Tibial nerve (tissue), 4 donors: ENCODE results near the gene ATP9B. TPM values are rescaled to one million over a fixed set of nuclear protein-coding genes. Genes with fewer than 3 reads are reported as not detected.

Source experiments
- DNase-seq, 2 donors: peaks; one replicate each; pipeline ENCODE4 v3.0.0-alpha.2; 2019; ENCODE audit warnings: low spot score in 2 of 2
- H3K27ac ChIP-seq, 4 donors: fragments of 200-600 bp; sonication (generic) in 3 of 4; one replicate each; pipeline ENCODE4 v1.5.1; 2017 to 2019; ENCODE audit warnings: mild to moderate bottlenecking in 1 of 4
- H3K27me3 ChIP-seq, 2 donors: fragments of 200-600 bp; sonication (generic) in 1 of 2; one replicate each; pipeline versions ENCODE4 v1.5.1 to v1.6.0; 2017 to 2019
- H3K36me3 ChIP-seq, 3 donors: fragments of 200-600 bp; sonication (generic); one replicate each; pipeline ENCODE4 v1.5.1; 2018 to 2019
- H3K4me1 ChIP-seq, 4 donors: fragments of 200-600 bp; sonication (generic) in 3 of 4; one replicate each; pipeline ENCODE4 v1.5.1; 2017 to 2019
- H3K4me3 ChIP-seq, 4 donors: fragments of 200-600 bp; sonication (generic) in 3 of 4; one replicate each; pipeline ENCODE4 v1.5.1; 2017 to 2019; ENCODE audit warnings: mild to moderate bottlenecking in 1 of 4, moderate library complexity in 1 of 4
- H3K9me3 ChIP-seq, 4 donors: fragments of 200-600 bp; sonication (generic) in 3 of 4; one replicate each; pipeline ENCODE4 v1.5.1; 2017 to 2019
- CTCF ChIP-seq, 5 experiments: fragments of 200-600 bp in 3 of 5; fragments of 450-650 bp in 2 of 5; sonication (generic) in 3 of 5; IDR thresholded peaks; one replicate each; pipeline ENCODE4 v1.5.1; 2016 to 2019; ENCODE audit warnings: antibody characterized with exemption in 5 of 5, mild to moderate bottlenecking in 3 of 5, moderate library complexity in 2 of 5
- EP300 ChIP-seq, 2 donors: sonication (generic); formaldehyde crosslinking; IDR thresholded peaks; one replicate each; pipeline ENCODE4 v1.6.1; 2017; ENCODE audit warnings: antibody characterized with exemption in 2 of 2, mild to moderate bottlenecking in 1 of 2
- POLR2A ChIP-seq, 2 donors: fragments of 450-650 bp; IDR thresholded peaks; one replicate each; pipeline ENCODE4 v1.6.1; 2017; ENCODE audit warnings: antibody characterized with exemption in 2 of 2, mild to moderate bottlenecking in 2 of 2, moderate library complexity in 2 of 2
- WGBS, 2 donors: methylation state at CpG; one replicate each; pipeline ENCODE4 v1.1.5; 2018; 5-methylcytosine and 5-hydroxymethylcytosine counted together
- total RNA-seq, 4 donors: library from RNA; depleted of rRNA; stranded (reverse); fragments of >200 nt; gene quantifications; one replicate each; pipeline ENCODE4 v1.1.0, GENCODE V29; 2016

Gene ATP9B
- total RNA-seq, 4 donors from 2014 or later = 56.9 to 68.7 (median 59.8) TPM

GRCh38 chr18:79385326-79385707 is 316.1 kb downstream of the ATP9B start:
- no peak overlapping the region for H3K4me3 ChIP-seq
- H3K4me1 ChIP-seq = peaks cover 0 to 25% (median 0%) of the 10 kb centered on the region in 4 donors
- no peak for TF ChIP-seq POLR2A (IDR thresholded peaks at IDR 0.05)
- TF ChIP-seq CTCF (IDR thresholded peaks at IDR 0.05) = no peak
- no peak for TF ChIP-seq EP300 (IDR thresholded peaks at IDR 0.05)
- no peaks in the 10 kb centered on the region for H3K36me3 ChIP-seq
- no peak overlapping the region for H3K27ac ChIP-seq
- 72 to 74% methylated on average over 17 of the region's 17 CpGs for WGBS, 2 donors
- no peaks in the 10 kb centered on the region for H3K9me3 ChIP-seq
- no peaks in the 10 kb centered on the region for H3K27me3 ChIP-seq
- no peak for DNase-seq

- Histone ChIP-seq H3K27me3 (no peaks in the 10 kb centered on the region), H3K36me3 (no peaks in the 10 kb centered on the region), H3K4me1 (peaks cover 0 to 25% (median 0%) of the 10 kb centered on the region in 4 donors), H3K9me3 (no peaks in the 10 kb centered on the region), H3K4me3 (no peak overlapping the region), H3K27ac (no peak overlapping the region)
- no peak for TF ChIP-seq CTCF (IDR thresholded peaks at IDR 0.05)
- TF ChIP-seq EP300 (IDR thresholded peaks at IDR 0.05) = no peak
- TF ChIP-seq POLR2A (IDR thresholded peaks at IDR 0.05) = no peak
- no peak for DNase-seq
- WGBS, 2 donors = 59 to 63% methylated on average over 21 of the region's 21 CpGs
Measured at GRCh38 chr18:79385708-79386341, 316.6 kb downstream of the ATP9B start.

- no peak for DNase-seq
- 85 to 98% methylated on average over 8 to 14 of the region's 14 CpGs for WGBS, 2 donors
- H3K9me3 ChIP-seq = no peaks in the 10 kb centered on the region
- H3K36me3 ChIP-seq = no peaks in the 10 kb centered on the region
- TF ChIP-seq EP300 (IDR thresholded peaks at IDR 0.05) (no peak), POLR2A (IDR thresholded peaks at IDR 0.05) (no peak), CTCF (IDR thresholded peaks at IDR 0.05) (no peak)
- H3K27me3 ChIP-seq = no peaks in the 10 kb centered on the region
- peaks cover 0 to 25% (median 0%) of the 10 kb centered on the region in 4 donors for H3K4me1 ChIP-seq
- H3K27ac ChIP-seq = no peak overlapping the region
- H3K4me3 ChIP-seq = no peak overlapping the region
Measured at GRCh38 chr18:79386547-79386946, 317.4 kb downstream of the ATP9B start.

GRCh38 chr18:79387214-79387613 is 318.0 kb downstream of the ATP9B start:
- DNase-seq = no peak
- no peaks in the 10 kb centered on the region for H3K36me3 ChIP-seq
- no peak overlapping the region for H3K27ac ChIP-seq
- TF ChIP-seq CTCF (IDR thresholded peaks at IDR 0.05) (no peak), POLR2A (IDR thresholded peaks at IDR 0.05) (no peak), EP300 (IDR thresholded peaks at IDR 0.05) (no peak)
- peaks cover 0 to 25% (median 0%) of the 10 kb centered on the region in 4 donors for H3K4me1 ChIP-seq
- 63 to 65% methylated on average over 6 of the region's 6 CpGs for WGBS, 2 donors
- no peak overlapping the region for H3K4me3 ChIP-seq
- no peaks in the 10 kb centered on the region for H3K27me3 ChIP-seq
- H3K9me3 ChIP-seq = no peaks in the 10 kb centered on the region

GRCh38 chr18:79387615-79388014 is 318.4 kb downstream of the ATP9B start:
- H3K36me3 ChIP-seq = no peaks in the 10 kb centered on the region
- no peak for DNase-seq
- 77 to 81% methylated on average over 11 of the region's 11 CpGs for WGBS, 2 donors
- TF ChIP-seq CTCF (IDR thresholded peaks at IDR 0.05) (no peak), POLR2A (IDR thresholded peaks at IDR 0.05) (no peak), EP300 (IDR thresholded peaks at IDR 0.05) (no peak)
- no peaks in the 10 kb centered on the region for H3K27me3 ChIP-seq
- H3K27ac ChIP-seq = no peak overlapping the region
- peaks cover 0 to 25% (median 0%) of the 10 kb centered on the region in 4 donors for H3K4me1 ChIP-seq
- H3K9me3 ChIP-seq = no peaks in the 10 kb centered on the region
- H3K4me3 ChIP-seq = no peak overlapping the region
